HCT116 (cell line): ENCODE measurements around the gene EIF2A. TPM values are rescaled to one million over a fixed set of nuclear protein-coding genes. Genes with fewer than 3 reads are reported as not detected.

Experiments used
- ATAC-seq: fragments of 200-7000 bp; cut with Tn5 transposase; 2 replicates; pipeline ENCODE4 v1.9.1; 2020; ENCODE audit warnings: mild to moderate bottlenecking, moderate library complexity
- BruUV-seq: library from RNA; stranded (reverse); fragments of 400-500 nt; replicated peaks from 2 replicates; lab custom pipeline; 2021; lab: Mats Ljungman, UMichigan
- CTCF ChIA-PET: fragments of 300-600 bp; sonication (Branson Sonifier 250); formaldehyde crosslinking; loops from one replicate; lab custom pipeline; 2021; ENCODE audit warnings: antibody characterized with exemption; lab: Charles Lee
- POLR2A ChIA-PET: fragments of 300-600, 350-600 bp; sonication (Branson Sonifier 250); formaldehyde crosslinking; loops from one replicate; lab custom pipeline; 2021; ENCODE audit warnings: antibody characterized with exemption; lab: Charles Lee
- RAD21 ChIA-PET, 2 experiments: fragments of 300-600 bp; sonication (Branson Sonifier 250); formaldehyde crosslinking; loops; one replicate each; lab custom pipeline; 2023; ENCODE audit warnings: low total read pairs in 2 of 2; ENCODE audit not compliant: uncharacterized antibody in 2 of 2, unreplicated experiment in 2 of 2, low non-redundant PET in 1 of 2; lab: Charles Lee
- DNase-seq: peaks from one replicate; pipeline ENCODE4 v3.0.0-alpha.2; 2010; ENCODE audit warnings: low read depth, low spot score
- H2AFZ ChIP-seq: fragments of 200-600 bp; shearing (Covaris generic), sonication (generic); 2 replicates; pipeline ENCODE4 v1.6.1; 2017; ENCODE audit warnings: low read depth, mixed run types, mixed read lengths, antibody characterized with exemption, low read length; ENCODE audit not compliant: poor library complexity, severe bottlenecking
- H3K27ac ChIP-seq: 2 replicates; pipeline ENCODE4 v1.5.1; 2012; ENCODE audit warnings: low read depth, low read length
- H3K27me3 ChIP-seq: fragments of 200-600 bp; sonication (generic); 2 replicates; pipeline ENCODE4 v1.6.1; 2016; ENCODE audit warnings: mixed run types, low read length, mixed read lengths; ENCODE audit not compliant: insufficient read depth
- H3K36me3 ChIP-seq, 2 experiments: fragments of 200-500 bp in 1 of 2; fragments of 200-600 bp in 1 of 2; sonication (Bioruptor generic) in 1 of 2; sonication (generic) in 1 of 2; 2 replicates each; pipeline versions ENCODE4 v1.5.1 to v1.6.1; 2014 to 2016; ENCODE audit warnings: low read length in 2 of 2, inconsistent platforms in 1 of 2, mixed read lengths in 1 of 2, mixed run types in 1 of 2; ENCODE audit not compliant: insufficient read depth in 2 of 2, control insufficient read depth in 1 of 2
- H3K4me1 ChIP-seq, 2 experiments: fragments of 200-600 bp in 1 of 2; sonication (generic) in 1 of 2; 2 replicates each; pipeline versions ENCODE4 v1.5.1 to v1.6.1; 2012 to 2017; ENCODE audit warnings: low read length in 2 of 2, inconsistent platforms in 1 of 2, mild to moderate bottlenecking in 1 of 2, mixed read lengths in 1 of 2, mixed run types in 1 of 2, moderate library complexity in 1 of 2; ENCODE audit not compliant: insufficient read depth in 2 of 2, control insufficient read depth in 1 of 2
- H3K4me2 ChIP-seq: fragments of 200-600 bp; sonication (generic); 2 replicates; pipeline ENCODE4 v1.6.1; 2017; ENCODE audit warnings: mixed run types, low read length, mixed read lengths
- H3K4me3 ChIP-seq, 2 experiments: fragments of 200-600 bp in 1 of 2; sonication (generic) in 1 of 2; replicated peaks in 1 of 2; 2 replicates each; pipeline ENCODE4 v1.5.1; 2011 to 2016; ENCODE audit warnings: low read length in 2 of 2, control low read depth in 1 of 2, low read depth in 1 of 2, mild to moderate bottlenecking in 1 of 2, mixed read lengths in 1 of 2, mixed run types in 1 of 2
- H3K79me2 ChIP-seq: fragments of 200-600 bp; sonication (generic); 2 replicates; pipeline ENCODE4 v1.6.1; 2017; ENCODE audit warnings: mild to moderate bottlenecking, mixed run types, low read length, moderate library complexity, mixed read lengths; ENCODE audit not compliant: insufficient read depth
- H3K9ac ChIP-seq: fragments of 200-600 bp; sonication (generic); 2 replicates; pipeline ENCODE4 v1.6.1; 2016; ENCODE audit warnings: low read length, mixed read lengths
- H3K9me2 ChIP-seq: fragments of 200-600 bp; sonication (generic), shearing (Covaris generic); 2 replicates; pipeline ENCODE4 v1.6.1; 2017; ENCODE audit warnings: mixed run types, mild to moderate bottlenecking, moderate library complexity; ENCODE audit not compliant: insufficient read depth
- H3K9me3 ChIP-seq, 2 experiments: fragments of 200-500 bp in 1 of 2; fragments of 200-600 bp in 1 of 2; sonication (Bioruptor generic) in 1 of 2; sonication (generic) in 1 of 2; 2 replicates each; pipeline ENCODE4 v1.6.1; 2014 to 2017; ENCODE audit warnings: low read length in 2 of 2, mixed read lengths in 2 of 2, inconsistent platforms in 1 of 2, low read depth in 1 of 2, mild to moderate bottlenecking in 1 of 2, mixed run types in 1 of 2, moderate library complexity in 1 of 2; ENCODE audit not compliant: control insufficient read depth in 1 of 2, insufficient read depth in 1 of 2
- H4K20me1 ChIP-seq: fragments of 200-600 bp; sonication (generic), shearing (Covaris generic); 2 replicates; pipeline ENCODE4 v1.6.1; 2017; ENCODE audit warnings: mixed run types, mild to moderate bottlenecking, moderate library complexity; ENCODE audit not compliant: insufficient read depth
- EZH2phosphoT487 ChIP-seq: fragments of 200-600 bp; IDR thresholded peaks from 2 replicates; pipeline ENCODE4 v1.6.1; 2018; ENCODE audit warnings: antibody characterized with exemption, borderline replicate concordance
- POLR2AphosphoS5 ChIP-seq: IDR thresholded peaks from 2 replicates; pipeline ENCODE4 v1.6.1; 2011; ENCODE audit warnings: mild to moderate bottlenecking, low read depth, low read length, moderate library complexity
- REST ChIP-seq: IDR thresholded peaks from 2 replicates; pipeline ENCODE4 v1.6.1; 2012; ENCODE audit warnings: low read depth
- SIN3A ChIP-seq: IDR thresholded peaks from 2 replicates; pipeline ENCODE4 v1.6.1; 2012; ENCODE audit warnings: low read depth
- SP1 ChIP-seq: IDR thresholded peaks from 2 replicates; pipeline ENCODE4 v1.6.1; 2012; ENCODE audit warnings: low read depth
- SRF ChIP-seq: IDR thresholded peaks from 2 replicates; pipeline ENCODE4 v1.6.1; 2012; ENCODE audit warnings: low read depth
- TCF7L2 ChIP-seq: IDR thresholded peaks from 2 replicates; pipeline ENCODE4 v1.7.0; 2011; ENCODE audit warnings: borderline replicate concordance, inconsistent platforms; ENCODE audit not compliant: insufficient read depth, insufficient read length; ENCODE audit errors: extremely low read depth
- YY1 ChIP-seq: IDR thresholded peaks from 2 replicates; pipeline ENCODE4 v1.6.1; 2011; ENCODE audit warnings: low read length, low read depth, moderate library complexity, mild to moderate bottlenecking; ENCODE audit not compliant: insufficient replicate concordance; ENCODE audit errors: extremely low read depth
- ZFX ChIP-seq: fragments of 450-650 bp; IDR thresholded peaks from 2 replicates; pipeline ENCODE4 v1.6.1; 2017
- ZNF274 ChIP-seq: fragments of 200-500 bp; sonication (Bioruptor generic); IDR thresholded peaks from 2 replicates; pipeline ENCODE4 v1.6.1; 2014; ENCODE audit warnings: mild to moderate bottlenecking, low read depth, low read length, inconsistent platforms
- intact Hi-C: fragments of 100-400 bp; cut with micrococcal nuclease; formaldehyde crosslinking; loops from 2 replicates; pipeline ENCODE4 v1.10.0; 2022
- total RNA-seq: library from RNA; stranded (reverse); gene quantifications from one replicate; pipeline ENCODE4 v1.2.1, GENCODE V29; 2021; ENCODE audit not compliant: unreplicated experiment

The EIF2A gene
- total RNA-seq, 1 experiment from 2014 or later = 126 TPM

GRCh38 chr3:150543128-150543527, 3.5 kb upstream of the EIF2A start:
- CTCF ChIA-PET = no interaction called here
- peaks cover 10 to 25% of the 10 kb centered on the region in 2 experiments; a peak in 2 of 4 replicates for H3K36me3 ChIP-seq
- intact Hi-C loops = no loop called here
- H3K9me3 ChIP-seq = no peaks in the 10 kb centered on the region
- no peak for TF ChIP-seq ZFX
- no peak for TF ChIP-seq REST
- no peak for TF ChIP-seq YY1
- TF ChIP-seq EZH2phosphoT487 = no peak
- TF ChIP-seq SP1 = no peak
- TF ChIP-seq SRF = no peak
- TF ChIP-seq TCF7L2 = no peak
- TF ChIP-seq ZNF274 = no peak
- no peak for TF ChIP-seq SIN3A
- no peak for TF ChIP-seq POLR2AphosphoS5
- TF ChIP-seq, all 23 proteins: peak for 0
- H3K4me1 ChIP-seq = peaks cover 5 to 16% of the 10 kb centered on the region in 2 experiments
- H3K79me2 ChIP-seq = peaks cover 63% of the 10 kb centered on the region
- ATAC-seq (no peak), DNase-seq (no peak)
- no peak overlapping the region for H2AFZ ChIP-seq
- H3K27ac ChIP-seq = no peak overlapping the region
- H3K27me3 ChIP-seq = no peaks in the 10 kb centered on the region
- ChIA-PET POLR2A (no interaction called here), RAD21 (no interaction called here)
- no peaks in the 10 kb centered on the region for H3K9me2 ChIP-seq
- no TSS peak for BruUV-seq
- H3K4me3 ChIP-seq = no peak overlapping the region
- H3K9ac ChIP-seq = no peak overlapping the region
- H3K4me2 ChIP-seq = no peak overlapping the region
- no peaks in the 10 kb centered on the region for H4K20me1 ChIP-seq
